ENCODE measurements around the gene MTERF2. TPM values are rescaled to one million over a fixed set of nuclear protein-coding genes. Genes with fewer than 3 reads are reported as not detected.

Gene MTERF2
- total RNA-seq, 4 donors from 2014 or later: 17.5 to 26.3 (median 19.4) TPM

DNA sequence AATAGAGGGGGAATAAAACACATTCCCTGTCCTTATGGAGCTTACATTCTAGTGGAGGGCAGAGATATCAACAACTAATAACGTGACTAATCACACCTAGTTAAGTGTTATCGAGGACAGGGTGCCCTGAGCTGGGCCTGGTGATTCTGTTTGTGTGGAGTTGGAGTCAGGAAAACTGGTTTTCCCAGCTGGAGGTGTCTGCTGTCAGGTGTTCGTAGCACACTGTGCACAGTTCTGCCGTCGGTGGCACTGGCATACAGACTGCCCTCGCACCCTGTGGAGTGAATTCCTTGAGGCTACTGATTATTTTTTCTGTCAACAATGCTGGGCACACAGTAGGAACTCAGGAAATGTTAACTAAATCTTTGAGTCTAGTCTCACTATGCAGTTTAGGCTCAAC lies 900 bp upstream of the MTERF2 start:
- peak overlapping the region in 2 of 4 donors; percentile 90 to 97 for H3K27ac ChIP-seq
- no peak for DNase-seq (ENCODE audit: low spot score in 2 of 2)
- H3K27me3 ChIP-seq: no peaks in the 10 kb centered on the region
- no peaks in the 10 kb centered on the region for H3K9me3 ChIP-seq
- peaks cover 0 to 13% (median 0%) of the 10 kb centered on the region in 3 donors for H3K36me3 ChIP-seq
- WGBS, 2 donors: 66 to 71% methylated on average over 6 of the region's 6 CpGs
- H3K4me1 ChIP-seq: peaks cover 0 to 34% (median 18%) of the 10 kb centered on the region in 4 donors
- peak overlapping the region in 1 of 4 donors; percentile 88 for H3K4me3 ChIP-seq
- TF ChIP-seq, protein P1, sequence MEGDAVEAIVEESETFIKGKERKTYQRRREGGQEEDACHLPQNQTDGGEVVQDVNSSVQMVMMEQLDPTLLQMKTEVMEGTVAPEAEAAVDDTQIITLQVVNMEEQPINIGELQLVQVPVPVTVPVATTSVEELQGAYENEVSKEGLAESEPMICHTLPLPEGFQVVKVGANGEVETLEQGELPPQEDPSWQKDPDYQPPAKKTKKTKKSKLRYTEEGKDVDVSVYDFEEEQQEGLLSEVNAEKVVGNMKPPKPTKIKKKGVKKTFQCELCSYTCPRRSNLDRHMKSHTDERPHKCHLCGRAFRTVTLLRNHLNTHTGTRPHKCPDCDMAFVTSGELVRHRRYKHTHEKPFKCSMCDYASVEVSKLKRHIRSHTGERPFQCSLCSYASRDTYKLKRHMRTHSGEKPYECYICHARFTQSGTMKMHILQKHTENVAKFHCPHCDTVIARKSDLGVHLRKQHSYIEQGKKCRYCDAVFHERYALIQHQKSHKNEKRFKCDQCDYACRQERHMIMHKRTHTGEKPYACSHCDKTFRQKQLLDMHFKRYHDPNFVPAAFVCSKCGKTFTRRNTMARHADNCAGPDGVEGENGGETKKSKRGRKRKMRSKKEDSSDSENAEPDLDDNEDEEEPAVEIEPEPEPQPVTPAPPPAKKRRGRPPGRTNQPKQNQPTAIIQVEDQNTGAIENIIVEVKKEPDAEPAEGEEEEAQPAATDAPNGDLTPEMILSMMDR (IDR thresholded peaks at IDR 0.05): no peak
- TF ChIP-seq POLR2A (IDR thresholded peaks at IDR 0.05): no peak
- no peak for TF ChIP-seq EP300 (IDR thresholded peaks at IDR 0.05)

DNA sequence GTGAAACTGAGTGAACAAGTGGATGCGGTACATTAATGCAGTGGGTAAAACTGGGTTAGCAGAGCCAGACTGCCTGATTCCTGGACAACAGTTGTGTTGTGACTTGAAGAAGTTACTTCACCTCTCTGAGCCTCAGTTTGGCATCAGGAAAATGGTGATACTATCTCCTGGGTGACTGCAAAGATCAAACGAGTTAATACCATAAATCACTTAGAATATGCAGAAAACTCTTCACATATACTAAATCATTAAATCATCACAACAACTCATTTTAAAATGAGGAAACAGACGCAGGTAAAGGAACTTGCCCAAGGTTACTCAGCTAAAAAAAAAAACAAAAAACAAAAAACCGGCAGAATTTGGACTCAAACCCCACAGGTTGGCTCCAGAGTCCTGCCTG lies 811 bp downstream of the MTERF2 start:
- H3K9me3 ChIP-seq: no peaks in the 10 kb centered on the region
- H3K27me3 ChIP-seq: no peaks in the 10 kb centered on the region
- peaks cover 0 to 44% (median 18%) of the 10 kb centered on the region in 4 donors for H3K4me1 ChIP-seq
- no peak for DNase-seq (ENCODE audit: low spot score in 2 of 2)
- WGBS, 2 donors: 19 to 28% methylated on average over 4 of the region's 4 CpGs
- peaks cover 0 to 13% (median 0%) of the 10 kb centered on the region in 3 donors for H3K36me3 ChIP-seq
- TF ChIP-seq POLR2A (IDR thresholded peaks at IDR 0.05): no peak
- TF ChIP-seq, protein P1 (IDR thresholded peaks at IDR 0.05): no peak
- TF ChIP-seq EP300 (IDR thresholded peaks at IDR 0.05): no peak
- H3K27ac ChIP-seq: peak overlapping the region in 3 of 4 donors; percentile 84 to 97 (median 90)
- H3K4me3 ChIP-seq: peak overlapping the region; percentile 49 to 88 (median 74)

DNA sequence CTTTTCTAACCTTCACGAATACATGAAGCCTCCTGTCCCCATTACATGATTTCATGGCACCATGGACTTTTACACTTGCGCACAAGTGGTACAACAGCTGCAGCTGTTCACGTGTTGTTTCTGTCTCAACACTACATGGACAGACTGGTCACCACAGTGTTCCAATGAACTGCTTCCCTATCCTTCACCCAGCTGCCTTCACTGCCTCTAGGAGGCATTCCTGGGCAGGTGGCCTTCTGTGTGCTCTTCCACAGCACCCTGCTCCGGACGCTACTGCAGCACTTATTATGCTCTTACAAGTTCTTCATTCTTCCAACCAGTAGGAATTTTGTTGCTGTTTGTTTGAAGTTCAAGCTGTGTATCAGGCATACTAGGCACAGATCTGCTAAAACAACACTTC lies 1.5 kb downstream of the MTERF2 start:
- H3K4me3 ChIP-seq: peak overlapping the region in 1 of 4 donors; percentile 88
- no peaks in the 10 kb centered on the region for H3K9me3 ChIP-seq
- no peak overlapping the region for H3K27ac ChIP-seq
- H3K36me3 ChIP-seq: peaks cover 0 to 13% (median 0%) of the 10 kb centered on the region in 3 donors
- H3K27me3 ChIP-seq: no peaks in the 10 kb centered on the region
- DNase-seq (ENCODE audit: low spot score in 2 of 2): no peak
- H3K4me1 ChIP-seq: peaks cover 0 to 48% (median 18%) of the 10 kb centered on the region in 4 donors
- 84 to 91% methylated on average over 5 of the region's 5 CpGs for WGBS, 2 donors
- TF ChIP-seq POLR2A (IDR thresholded peaks at IDR 0.05) (no peak), EP300 (IDR thresholded peaks at IDR 0.05) (no peak)
- TF ChIP-seq, protein P1 (IDR thresholded peaks at IDR 0.05): no peak

DNA sequence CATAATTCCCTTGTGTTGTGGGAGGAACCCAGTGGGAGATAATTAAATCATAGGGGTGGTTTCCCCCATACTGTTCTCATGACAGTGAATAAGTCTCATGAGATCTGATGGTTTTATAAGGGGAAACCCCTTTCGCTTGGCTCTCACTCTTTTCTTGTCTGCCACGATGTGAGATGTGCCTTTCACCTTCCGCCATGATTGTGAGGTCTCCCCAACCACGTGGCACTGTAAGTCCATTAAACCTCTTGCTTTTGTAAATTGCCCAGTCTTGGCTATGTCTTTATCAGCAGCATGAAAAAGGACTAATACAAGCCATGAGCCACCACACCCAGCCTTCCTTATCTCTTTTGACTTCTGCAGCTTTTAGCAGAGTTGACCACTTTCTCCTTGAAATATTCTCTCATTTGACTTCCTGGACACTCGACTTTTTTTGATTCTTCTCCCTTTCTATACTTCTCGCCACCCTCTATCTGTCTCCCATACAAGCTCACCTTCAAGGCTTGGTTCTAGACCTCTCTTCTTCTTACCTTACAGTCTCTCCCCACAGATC lies 2.3 kb downstream of the MTERF2 start:
- no peak overlapping the region for H3K27ac ChIP-seq
- WGBS, 2 donors: 94% methylated on average over 6 of the region's 6 CpGs
- no peaks in the 10 kb centered on the region for H3K27me3 ChIP-seq
- H3K4me1 ChIP-seq: peaks cover 0 to 48% (median 18%) of the 10 kb centered on the region in 4 donors
- no peaks in the 10 kb centered on the region for H3K9me3 ChIP-seq
- peaks cover 0 to 17% (median 0%) of the 10 kb centered on the region in 3 donors for H3K36me3 ChIP-seq
- TF ChIP-seq EP300 (IDR thresholded peaks at IDR 0.05): no peak
- TF ChIP-seq, protein P1 (IDR thresholded peaks at IDR 0.05): no peak
- TF ChIP-seq POLR2A (IDR thresholded peaks at IDR 0.05): no peak
- no peak for DNase-seq (ENCODE audit: low spot score in 2 of 2)
- H3K4me3 ChIP-seq: no peak overlapping the region

DNA sequence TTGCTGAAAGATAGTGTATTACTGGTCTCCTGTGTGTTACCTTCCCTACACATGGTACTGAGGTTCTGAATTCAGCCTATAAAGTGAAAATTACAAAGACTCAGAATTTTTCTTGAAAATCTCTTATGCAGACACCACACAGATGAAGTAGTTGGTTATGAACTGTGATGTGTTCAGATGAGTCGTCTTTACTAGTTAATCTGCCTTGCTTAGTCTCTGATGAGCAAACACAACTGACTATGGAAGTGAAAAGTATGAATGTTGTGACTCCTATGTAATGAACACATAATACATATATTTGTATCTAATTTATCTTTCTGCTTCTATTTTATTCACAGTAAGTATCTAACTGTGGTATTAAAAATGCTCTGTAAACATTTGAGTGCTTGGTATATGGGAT lies 4.7 kb downstream of the MTERF2 start:
- WGBS, 2 donors: 83 to 97% methylated on average over 1 of the region's 1 CpG
- H3K27me3 ChIP-seq: no peaks in the 10 kb centered on the region
- H3K27ac ChIP-seq: no peak overlapping the region
- peaks cover 0 to 47% (median 17%) of the 10 kb centered on the region in 4 donors for H3K4me1 ChIP-seq
- no peak for DNase-seq (ENCODE audit: low spot score in 2 of 2)
- TF ChIP-seq, protein P1 (IDR thresholded peaks at IDR 0.05): no peak
- TF ChIP-seq POLR2A (IDR thresholded peaks at IDR 0.05): no peak
- no peak for TF ChIP-seq EP300 (IDR thresholded peaks at IDR 0.05)
- H3K9me3 ChIP-seq: no peaks in the 10 kb centered on the region
- H3K36me3 ChIP-seq: peaks cover 0 to 18% (median 0%) of the 10 kb centered on the region in 3 donors
- H3K4me3 ChIP-seq: no peak overlapping the region
